ENCODE data around the gene MKS1.

Gene MKS1

GRCh38 chr17:58210922-58211321 is 8.1 kb downstream of the MKS1 start:
- DNase-seq = no peak
- in situ Hi-C loops (cut with HindIII; ENCODE audit: low pct_ligation_motif_present, low pct_unique_long_range_greater_than_20kb, low sequenced_read_pairs) = no loop called here

GRCh38 chr17:58208344-58208743 is 10.7 kb downstream of the MKS1 start:
- in situ Hi-C loops (cut with HindIII; ENCODE audit: low pct_ligation_motif_present, low pct_unique_long_range_greater_than_20kb, low sequenced_read_pairs) = no loop called here
- DNase-seq = no peak

DNA sequence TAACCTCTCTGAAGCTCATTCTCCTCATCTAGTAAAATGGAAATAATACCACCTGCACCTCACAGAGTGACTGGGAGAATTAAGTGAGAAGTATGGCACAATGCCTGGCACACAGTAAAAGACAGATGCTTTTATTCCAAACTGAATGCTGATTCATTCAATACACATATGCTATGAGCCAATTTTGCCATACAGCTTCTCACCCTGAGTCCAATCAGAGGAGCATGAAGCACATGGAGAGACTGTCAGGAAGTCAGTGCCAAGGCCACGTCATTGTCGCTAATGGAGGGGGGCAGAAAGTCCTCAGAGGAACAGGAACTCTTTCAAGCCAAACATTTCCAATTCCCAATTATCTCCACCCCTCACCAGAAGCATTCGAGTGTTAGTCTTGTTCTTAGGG is 11.6 kb downstream of the MKS1 start:
- no peak for DNase-seq
- in situ Hi-C loops (cut with HindIII; ENCODE audit: low pct_ligation_motif_present, low pct_unique_long_range_greater_than_20kb, low sequenced_read_pairs) = no loop called here

- no peak for DNase-seq
- in situ Hi-C loops (cut with HindIII; ENCODE audit: low pct_ligation_motif_present, low pct_unique_long_range_greater_than_20kb, low sequenced_read_pairs) = no loop called here
These were observed 13.1 kb downstream of the MKS1 start for GRCh38 chr17:58205936-58206335.

DNA sequence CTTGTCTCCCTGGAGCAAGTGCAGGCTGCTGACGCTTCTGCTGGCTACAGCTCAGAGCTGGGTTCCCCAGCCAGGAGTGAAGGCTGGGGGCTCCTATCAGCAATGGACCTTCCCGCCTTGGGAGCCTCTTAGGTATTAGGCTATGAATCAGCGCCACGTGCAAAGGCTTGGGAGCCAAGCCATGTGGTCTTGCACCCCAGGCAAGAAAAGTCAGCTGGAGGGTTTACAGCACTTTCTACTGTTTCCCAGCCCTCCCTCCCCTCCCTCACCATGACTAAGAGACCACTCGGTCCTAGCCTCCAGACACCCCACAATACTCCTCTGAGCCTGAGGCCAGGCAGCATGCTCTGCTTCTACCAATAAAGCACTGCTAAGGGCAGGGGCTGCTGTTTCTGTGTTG is 14.3 kb downstream of the MKS1 start:
- DNase-seq = no peak
- in situ Hi-C loops (cut with HindIII; ENCODE audit: low pct_ligation_motif_present, low pct_unique_long_range_greater_than_20kb, low sequenced_read_pairs) = no loop called here

GRCh38 chr17:58202859-58203258 is 16.2 kb downstream of the MKS1 start:
- in situ Hi-C loops (cut with HindIII; ENCODE audit: low pct_ligation_motif_present, low pct_unique_long_range_greater_than_20kb, low sequenced_read_pairs) = no loop called here
- DNase-seq = no peak

GRCh38 chr17:58200024-58200633 is 18.9 kb downstream of the MKS1 start:
- DNase-seq = peak; percentile 74
- in situ Hi-C loops (cut with HindIII; ENCODE audit: low pct_ligation_motif_present, low pct_unique_long_range_greater_than_20kb, low sequenced_read_pairs) = no loop called here

GRCh38 chr17:58196610-58197009 is 22.4 kb downstream of the MKS1 start:
- DNase-seq = no peak
- in situ Hi-C loops (cut with HindIII; ENCODE audit: low pct_ligation_motif_present, low pct_unique_long_range_greater_than_20kb, low sequenced_read_pairs) = no loop called here

DNA sequence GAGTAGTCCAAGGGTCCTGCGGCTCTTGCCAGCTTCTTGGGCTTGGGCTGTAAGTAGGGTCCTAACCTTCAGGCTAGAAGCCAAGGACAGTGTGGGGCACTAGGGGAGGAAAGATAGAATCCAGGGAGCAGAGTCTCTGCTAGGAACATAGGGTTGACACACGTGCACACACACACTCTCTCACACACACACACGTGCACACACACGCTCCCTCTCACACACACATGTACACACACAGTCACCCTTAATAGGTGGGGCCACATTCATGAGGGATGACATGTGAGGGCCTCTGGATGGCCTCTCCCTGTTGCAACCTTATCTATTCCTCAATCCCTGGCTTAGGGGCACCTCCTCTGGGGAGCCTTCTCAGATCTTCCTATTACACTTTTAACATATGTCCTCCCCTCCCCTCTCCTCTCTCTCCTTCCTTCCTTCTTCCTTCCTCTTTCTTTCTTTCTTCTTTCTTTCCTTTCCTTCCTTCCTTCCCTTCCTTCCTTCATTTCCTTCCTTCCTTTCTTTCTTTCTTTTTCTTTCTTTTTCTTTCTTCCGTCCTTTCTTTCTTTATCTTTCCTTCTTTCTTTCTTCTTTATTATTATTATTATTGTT is 23.4 kb downstream of the MKS1 start:
- no peak for DNase-seq
- in situ Hi-C loops (cut with HindIII; ENCODE audit: low pct_ligation_motif_present, low pct_unique_long_range_greater_than_20kb, low sequenced_read_pairs) = no loop called here

GRCh38 chr17:58193641-58194255 is 25.3 kb downstream of the MKS1 start:
- in situ Hi-C loops (cut with HindIII; ENCODE audit: low pct_ligation_motif_present, low pct_unique_long_range_greater_than_20kb, low sequenced_read_pairs) = no loop called here
- DNase-seq = no peak

DNA sequence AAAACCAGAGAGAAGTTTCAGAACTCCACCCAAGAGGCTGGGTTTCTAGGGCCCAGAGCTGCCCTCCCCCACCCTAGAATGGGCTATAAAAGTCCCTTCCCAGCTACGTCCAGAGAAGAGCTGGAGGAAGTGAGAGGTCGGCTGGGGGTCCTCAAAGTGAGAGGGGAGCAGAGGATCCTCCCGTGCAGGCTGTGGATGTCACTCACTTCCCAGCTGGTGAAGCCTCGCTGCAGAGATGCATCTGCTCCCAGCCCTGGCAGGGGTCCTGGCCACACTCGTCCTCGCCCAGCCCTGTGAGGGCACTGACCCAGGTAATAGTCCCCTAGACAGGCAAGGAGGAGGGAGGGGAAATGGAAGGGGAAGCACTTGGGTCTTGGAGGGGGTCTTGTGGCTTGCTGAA is 26.4 kb downstream of the MKS1 start, which contains the start of gene EPX:
EPX (plus strand) TSS at position 115 of the 400 bp plus-strand sequence; CDS start at position 236, 121 bp downstream.
- in situ Hi-C loops (cut with HindIII; ENCODE audit: low pct_ligation_motif_present, low pct_unique_long_range_greater_than_20kb, low sequenced_read_pairs) = no loop called here
- DNase-seq = no peak

GRCh38 chr17:58191241-58191896 is 27.7 kb downstream of the MKS1 start:
- DNase-seq = no peak
- in situ Hi-C loops (cut with HindIII; ENCODE audit: low pct_ligation_motif_present, low pct_unique_long_range_greater_than_20kb, low sequenced_read_pairs) = no loop called here

DNA sequence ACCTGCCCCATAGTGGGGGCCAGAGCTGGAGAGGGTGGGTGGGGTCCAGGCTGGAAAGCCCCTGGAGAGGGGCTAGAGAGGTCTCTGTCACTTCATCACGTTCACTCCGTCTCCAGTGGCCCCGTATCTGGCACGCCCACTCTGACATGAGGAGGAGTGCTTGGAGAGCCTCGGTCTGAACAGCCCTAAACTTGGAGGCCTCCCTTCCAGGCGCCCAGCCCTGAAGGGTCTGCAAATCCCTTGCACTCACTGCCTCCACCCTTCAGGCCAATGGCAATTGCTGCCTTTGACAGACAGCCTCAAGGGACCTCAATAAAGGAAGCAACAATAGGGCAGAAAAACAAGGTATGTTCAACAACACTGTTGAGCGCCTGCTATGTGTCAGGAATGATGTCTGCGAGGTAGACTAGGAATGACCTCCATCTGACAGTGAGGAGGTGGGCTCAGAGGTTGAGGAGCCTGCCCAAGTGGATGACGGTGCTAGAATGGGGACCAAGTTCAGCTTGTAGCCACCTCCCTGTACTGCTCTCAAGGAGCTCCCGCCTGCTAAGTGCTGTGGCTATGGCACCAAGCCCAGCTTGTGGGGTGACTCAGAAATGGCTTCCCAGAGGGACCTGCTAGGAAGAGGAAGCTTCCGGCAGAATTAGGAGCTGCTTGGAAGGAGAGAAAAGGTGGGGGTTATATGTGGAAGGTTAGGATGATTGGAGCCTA is 29.5 kb downstream of the MKS1 start:
- in situ Hi-C loops (cut with HindIII; ENCODE audit: low pct_ligation_motif_present, low pct_unique_long_range_greater_than_20kb, low sequenced_read_pairs) = no loop called here
- peak; percentile 89 for DNase-seq

GRCh38 chr17:58187675-58188074 is 31.4 kb downstream of the MKS1 start:
- in situ Hi-C loops (cut with HindIII; ENCODE audit: low pct_ligation_motif_present, low pct_unique_long_range_greater_than_20kb, low sequenced_read_pairs) = no loop called here
- no peak for DNase-seq

GRCh38 chr17:58187063-58187462 is 32.0 kb downstream of the MKS1 start:
- in situ Hi-C loops (cut with HindIII; ENCODE audit: low pct_ligation_motif_present, low pct_unique_long_range_greater_than_20kb, low sequenced_read_pairs) = no loop called here
- DNase-seq = no peak

DNA sequence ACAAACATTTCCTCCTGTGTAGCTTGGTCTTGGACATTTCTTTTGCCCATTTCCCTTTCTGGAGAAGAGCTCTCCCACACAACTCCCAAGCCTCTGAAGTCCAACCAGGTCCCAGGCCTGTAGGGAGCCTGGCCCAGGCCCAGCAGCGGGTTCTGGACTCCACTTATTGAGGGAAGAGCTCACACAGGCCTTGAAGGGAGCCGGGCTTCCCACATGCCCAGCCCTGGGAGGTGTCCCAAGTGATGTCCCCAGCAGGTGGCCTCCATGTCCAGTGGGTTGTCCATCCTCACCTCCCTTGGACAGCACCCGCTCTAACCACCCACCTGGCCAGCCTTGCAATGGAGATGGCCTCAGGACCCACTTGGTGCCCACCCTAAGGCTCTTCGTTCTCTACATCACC is 32.5 kb downstream of the MKS1 start:
- DNase-seq = no peak
- in situ Hi-C loops (cut with HindIII; ENCODE audit: low pct_ligation_motif_present, low pct_unique_long_range_greater_than_20kb, low sequenced_read_pairs) = no loop called here

DNA sequence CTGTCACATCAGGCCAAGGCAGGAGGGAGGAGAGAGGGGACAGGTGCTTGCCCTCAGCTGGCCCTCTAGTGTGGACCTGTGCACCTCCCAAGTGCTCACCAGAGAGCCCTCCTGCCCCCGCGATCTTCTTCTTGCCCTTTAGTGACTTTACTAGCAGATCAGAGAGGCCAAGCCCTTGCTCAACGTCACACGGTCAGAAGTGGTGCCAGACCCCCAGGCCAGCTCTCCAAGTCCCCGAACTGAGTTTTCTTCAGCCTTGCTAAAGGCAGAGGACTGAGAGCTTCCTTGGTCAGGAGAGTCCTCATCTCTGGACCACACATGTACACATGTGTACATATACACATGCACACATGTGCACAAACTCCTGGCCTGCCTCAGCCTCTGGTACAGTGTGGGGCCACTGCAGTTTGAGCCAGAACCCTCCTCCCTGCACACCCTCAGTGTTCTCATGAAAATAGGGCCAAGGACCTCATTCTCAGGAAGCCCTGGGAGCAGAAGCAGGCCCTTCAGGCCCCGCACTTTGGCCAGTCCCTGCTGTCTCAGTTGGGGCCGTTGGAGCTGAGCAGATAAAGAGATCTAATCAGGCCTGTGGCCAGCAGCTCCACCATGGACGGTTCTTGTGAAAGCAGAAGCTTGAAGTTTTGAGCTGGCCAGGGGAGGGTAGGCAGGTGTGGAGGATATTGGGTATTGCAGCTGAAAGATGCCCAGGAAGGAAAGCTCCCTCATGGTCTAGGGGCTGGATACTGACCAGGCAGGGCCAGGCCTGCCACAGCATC is 33.9 kb downstream of the MKS1 start:
- in situ Hi-C loops (cut with HindIII; ENCODE audit: low pct_ligation_motif_present, low pct_unique_long_range_greater_than_20kb, low sequenced_read_pairs) = no loop called here
- DNase-seq = no peak

GRCh38 chr17:58184308-58184985 is 34.6 kb downstream of the MKS1 start:
- DNase-seq = no peak
- in situ Hi-C loops (cut with HindIII; ENCODE audit: low pct_ligation_motif_present, low pct_unique_long_range_greater_than_20kb, low sequenced_read_pairs) = no loop called here
